HG03066 (cell line): ENCODE data around the gene FNDC5.

ENCODE experiments used
- ATAC-seq: cut with Tn5 transposase; IDR thresholded peaks from one replicate; pipeline ENCODE4 v1.9.1; 2021; ENCODE audit warnings: low read depth; ENCODE audit not compliant: unreplicated experiment

Gene FNDC5

DNA sequence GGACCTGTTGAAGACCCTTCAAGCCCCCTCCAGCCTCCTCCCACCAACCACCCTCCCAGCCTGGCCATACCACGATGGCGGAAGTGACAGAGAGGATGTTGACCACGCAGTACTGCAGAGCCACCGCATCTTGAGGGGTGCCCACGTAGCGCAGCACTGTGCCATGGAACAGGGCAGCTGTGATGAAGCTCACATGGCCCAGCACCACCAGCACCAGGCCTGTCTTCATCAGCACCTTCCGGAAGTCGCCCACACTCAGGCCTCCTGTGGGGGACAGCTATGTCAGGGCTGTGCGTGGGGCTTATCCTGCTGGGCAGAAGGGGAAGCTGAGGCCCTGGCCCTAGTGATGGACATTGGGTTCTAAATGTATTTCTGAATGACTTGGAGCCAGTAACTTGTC is 27.3 kb upstream of the FNDC5 start:
- ATAC-seq, result no peak

DNA sequence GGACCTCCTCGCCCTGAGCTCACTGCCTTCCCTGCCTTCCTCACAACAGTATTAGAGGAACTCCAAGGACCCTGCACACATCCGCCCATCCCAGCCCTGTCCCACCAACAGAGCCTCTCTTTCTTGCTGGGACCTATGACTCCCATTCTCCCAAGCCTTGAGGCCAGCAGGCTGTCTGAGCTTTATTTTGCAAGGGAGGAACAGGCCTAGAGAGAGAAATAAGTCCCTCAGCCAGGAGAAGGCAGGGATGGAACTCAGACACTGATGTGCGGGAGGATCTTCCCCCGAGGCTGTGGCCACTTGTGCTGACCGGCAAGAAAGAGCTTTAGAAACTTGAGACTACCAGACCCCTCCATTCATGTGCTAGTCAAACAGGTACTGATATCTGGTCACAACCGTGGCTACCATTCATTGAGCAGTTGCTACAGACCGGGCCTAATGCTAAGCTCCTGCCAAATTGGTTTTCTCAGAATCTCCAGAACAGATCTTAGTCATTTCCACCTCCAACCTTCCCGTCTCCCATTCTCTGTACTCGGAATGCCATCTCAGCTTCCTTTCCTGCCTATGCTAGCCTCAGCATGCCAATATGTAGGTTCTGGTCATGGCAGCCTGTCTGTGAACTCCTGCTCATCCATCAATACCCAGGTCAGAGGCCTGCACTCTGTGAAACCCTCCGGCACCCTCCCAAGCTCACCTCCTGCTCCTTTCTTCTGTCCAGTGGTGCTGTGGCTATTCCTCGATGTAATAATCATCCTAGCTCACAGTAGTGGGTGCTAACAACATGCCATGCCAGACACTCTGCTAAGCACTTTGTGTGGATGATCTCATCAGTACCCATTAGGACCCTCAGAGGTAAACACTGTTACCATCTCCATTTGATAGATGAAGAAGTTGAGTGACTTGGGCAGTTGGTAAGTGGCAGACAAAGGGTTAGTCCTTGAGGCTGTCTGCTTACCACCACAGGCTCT is 26.7 kb upstream of the FNDC5 start:
- no peak for ATAC-seq

DNA sequence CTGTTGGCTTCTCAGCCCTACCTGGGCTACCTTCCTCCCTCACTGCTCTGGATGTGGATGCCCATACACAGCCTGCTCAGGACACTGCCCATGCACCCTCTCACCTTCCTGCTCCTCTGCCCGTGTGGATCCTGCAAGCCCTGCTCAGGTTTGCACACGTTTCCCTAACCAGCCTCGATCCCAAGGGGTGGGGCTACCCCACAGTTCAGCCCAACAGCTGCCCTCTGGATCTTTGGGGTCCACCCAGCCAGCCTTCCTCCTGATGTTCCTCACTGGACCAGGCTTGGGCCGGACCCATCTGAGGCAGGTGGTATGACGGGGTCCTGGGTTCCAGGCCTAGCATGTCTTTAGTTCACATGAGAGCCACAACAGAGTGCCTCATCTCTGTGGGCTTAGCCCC is 25.7 kb upstream of the FNDC5 start:
- no peak for ATAC-seq

DNA sequence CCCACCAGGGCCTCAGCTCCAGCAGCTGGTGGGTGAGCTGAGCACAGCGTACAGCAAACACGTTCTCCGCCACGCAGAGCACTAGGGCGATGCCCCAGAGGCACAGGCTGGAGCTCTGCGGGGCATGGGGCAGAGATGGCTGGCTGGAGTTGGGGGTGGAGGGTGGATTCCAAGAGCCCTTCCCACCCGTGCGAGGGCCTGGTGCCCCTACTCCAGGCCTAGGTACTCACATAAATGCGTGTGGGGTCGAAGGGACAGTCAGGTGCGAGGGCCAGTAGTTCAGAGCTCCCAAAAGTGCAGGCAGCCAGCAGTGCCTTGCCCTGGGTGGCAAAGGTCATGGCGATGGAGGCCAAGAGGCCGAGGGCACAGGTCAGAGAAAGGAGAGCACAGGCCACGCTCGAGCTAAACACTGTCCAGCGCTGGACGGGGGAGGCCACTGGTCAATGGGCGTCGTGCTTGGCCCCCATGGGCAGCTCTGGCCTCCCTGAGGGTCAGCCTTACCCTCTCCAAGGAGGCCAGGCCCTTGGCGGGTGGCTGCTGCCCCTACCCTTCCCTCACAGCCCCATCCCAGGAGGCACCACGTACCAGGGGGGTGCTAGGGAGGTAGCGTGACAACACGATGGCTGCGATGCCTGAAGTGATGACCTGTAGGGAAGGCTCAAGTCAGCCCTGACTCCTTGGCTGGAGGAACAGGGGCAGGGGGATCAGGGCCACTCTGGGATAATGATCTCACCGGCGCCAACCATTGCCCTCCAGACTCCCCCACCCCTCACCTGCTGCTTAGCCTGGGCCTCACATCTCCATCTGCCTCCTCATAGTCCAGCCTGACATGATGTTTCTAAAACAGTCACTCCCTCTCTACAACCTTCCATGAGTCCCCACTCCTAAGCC is 24.9 kb upstream of the FNDC5 start:
- ATAC-seq, result no peak

DNA sequence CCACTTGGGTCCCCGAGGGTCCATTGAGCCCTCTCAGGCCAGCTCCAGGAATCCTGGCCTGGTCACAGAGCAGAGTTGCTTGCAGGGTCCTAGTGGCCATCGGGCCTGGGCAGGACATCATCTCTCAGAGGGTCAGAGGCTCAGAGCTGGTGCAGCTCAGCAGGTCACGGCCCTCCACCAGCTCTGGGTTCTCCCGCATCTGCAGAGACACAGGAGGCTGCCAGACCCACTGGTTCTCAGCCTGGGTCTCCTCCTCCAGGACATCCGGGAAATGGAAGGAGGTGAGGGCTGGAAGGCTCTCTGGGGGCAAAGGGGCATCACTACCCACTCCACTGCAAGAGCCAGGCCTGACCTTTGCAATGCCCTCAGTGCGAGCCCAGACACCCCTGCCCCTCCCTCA is 24.0 kb upstream of the FNDC5 start:
- ATAC-seq, result no peak

DNA sequence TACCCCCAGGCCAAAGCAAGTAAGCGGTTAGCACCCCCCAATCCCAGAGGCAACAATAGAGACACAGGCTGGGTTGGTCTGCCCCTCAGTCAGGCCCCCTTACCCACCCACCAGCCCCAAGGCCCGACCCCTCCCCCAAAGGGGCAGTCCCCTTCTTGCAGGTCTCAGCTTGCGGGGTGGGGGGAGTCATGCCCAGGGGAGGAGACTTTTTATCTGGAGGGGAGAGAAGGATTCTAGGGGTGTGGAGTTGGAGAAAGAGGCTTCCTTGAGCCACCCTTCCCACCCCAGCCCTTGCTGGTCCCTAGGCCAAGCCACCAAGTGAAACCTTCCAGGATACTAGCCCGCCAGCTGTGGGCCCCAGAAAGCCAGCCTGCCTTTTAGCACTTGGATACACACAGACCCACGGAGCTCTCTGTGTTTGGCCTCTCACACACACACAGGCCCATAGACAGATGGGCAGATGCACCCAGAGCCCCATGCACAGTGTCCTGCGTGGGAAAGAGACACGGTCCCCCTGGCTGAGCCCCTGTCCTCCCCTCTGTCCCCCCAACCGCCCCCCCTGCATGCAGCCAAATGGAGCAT is 23.4 kb upstream of the FNDC5 start:
- ATAC-seq, result no peak

DNA sequence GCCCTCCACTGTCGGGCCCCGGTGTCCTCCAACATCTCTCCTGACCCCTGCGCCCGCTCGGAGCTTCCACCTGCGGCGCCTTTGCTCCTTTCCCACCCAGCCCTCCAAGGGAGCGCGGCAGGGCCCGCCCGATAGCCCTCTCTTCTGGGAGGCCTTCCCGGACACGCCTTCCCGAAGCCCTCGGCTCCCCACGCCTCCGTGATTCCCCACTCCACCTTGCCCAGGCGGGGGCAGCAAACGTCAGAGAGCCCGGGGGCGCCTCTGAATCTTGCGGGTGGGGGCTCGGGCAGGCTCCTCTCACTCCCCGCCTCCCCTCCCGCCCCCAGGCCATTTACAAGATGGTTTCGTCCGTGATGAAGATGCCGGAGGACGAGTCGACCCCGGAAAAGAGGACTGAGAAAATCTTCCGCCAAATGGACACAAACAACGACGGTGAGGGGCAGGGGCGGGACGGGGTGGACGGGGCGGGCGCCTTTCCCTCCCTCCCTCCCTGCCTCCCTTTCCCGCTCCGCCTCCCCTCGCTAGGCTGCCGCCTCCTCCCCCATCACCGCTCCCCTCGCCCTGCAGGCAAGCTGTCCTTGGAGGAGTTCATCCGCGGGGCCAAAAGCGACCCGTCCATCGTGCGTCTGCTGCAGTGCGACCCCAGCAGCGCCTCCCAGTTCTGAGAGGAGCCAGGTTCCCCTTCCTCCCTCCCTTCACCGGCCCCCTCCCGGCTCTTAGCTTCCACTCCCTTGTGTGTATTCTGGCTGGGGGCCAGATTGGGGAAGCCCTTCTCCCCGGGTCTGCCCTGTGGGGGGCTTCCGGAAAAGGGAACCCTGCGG is 22.7 kb upstream of the FNDC5 start:
- ATAC-seq, result no peak

DNA sequence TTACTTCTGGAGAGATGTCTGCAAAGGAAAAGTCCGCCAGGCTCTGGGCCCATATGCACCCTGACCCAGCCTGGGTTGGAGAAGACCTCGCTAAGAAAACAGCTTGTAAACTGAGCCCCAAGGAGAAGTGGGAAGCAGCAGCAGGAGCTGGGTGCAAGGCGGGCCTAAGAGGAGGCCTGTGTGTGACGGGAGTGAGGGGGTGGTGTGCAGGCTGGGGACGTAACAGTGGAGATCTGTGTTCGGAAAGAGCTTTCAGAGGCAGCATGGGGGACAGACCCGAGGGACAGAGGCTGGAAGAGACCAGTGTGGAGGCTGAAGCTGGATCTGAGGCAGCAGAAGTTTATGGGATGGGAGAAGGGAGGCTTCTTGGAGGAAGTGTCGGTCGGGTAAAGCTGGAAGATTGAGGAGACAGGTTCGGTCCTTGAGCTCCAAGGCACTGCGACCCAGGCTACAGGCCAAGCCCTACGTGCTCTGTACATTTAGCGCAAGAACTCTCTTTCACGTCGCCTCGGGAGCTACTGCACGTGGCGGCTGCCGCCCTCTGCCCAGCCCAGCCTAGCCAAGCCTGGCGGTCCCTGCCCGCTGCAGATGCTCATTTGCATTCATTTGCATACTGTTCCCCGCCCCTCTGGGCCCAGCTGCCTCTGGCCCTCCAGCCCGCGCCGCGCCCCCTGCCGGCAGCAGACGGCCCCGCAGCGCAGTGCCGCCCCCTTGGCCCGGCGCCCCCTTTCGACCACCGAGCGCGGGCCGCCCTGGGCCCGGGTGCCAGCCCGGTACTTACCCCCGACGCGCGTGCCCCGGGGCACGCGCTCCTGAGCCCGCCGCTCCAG is 21.9 kb upstream of the FNDC5 start:
- no peak for ATAC-seq

DNA sequence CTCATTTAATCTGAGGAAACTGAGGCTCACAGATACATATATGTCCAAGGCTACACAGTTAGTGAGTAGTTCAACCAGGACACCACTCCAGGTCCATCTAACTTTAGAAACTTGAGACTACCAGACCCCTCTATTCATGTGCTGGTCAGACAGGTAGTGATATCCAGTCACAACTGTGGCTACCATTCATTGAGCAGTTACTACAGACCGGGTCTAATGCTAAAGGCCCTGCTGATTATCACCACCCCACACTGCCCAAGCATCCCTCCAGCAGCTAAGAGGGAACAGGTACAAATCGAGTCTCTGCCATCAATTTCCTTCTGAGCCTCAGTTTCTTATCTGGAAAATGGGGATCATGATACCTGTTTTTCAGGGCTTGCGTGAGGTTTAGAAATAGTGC is 20.9 kb upstream of the FNDC5 start:
- ATAC-seq, result no peak

DNA sequence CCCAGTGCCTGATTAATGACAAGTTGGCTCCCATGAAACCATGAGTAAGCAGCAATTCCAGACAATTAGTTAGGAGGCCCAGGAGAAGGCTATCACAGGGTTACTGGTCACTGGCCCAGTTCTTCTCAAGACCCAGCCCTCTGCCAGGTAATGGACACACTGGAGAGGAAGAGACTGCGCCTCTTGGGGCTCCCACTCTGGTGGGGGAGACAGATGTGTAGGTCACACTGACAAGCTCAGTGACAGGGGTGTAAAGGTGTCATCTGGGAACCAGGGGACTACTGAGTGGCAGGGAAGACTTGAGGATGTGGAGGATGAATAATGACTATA is 20.5 kb upstream of the FNDC5 start:
- ATAC-seq, result no peak

DNA sequence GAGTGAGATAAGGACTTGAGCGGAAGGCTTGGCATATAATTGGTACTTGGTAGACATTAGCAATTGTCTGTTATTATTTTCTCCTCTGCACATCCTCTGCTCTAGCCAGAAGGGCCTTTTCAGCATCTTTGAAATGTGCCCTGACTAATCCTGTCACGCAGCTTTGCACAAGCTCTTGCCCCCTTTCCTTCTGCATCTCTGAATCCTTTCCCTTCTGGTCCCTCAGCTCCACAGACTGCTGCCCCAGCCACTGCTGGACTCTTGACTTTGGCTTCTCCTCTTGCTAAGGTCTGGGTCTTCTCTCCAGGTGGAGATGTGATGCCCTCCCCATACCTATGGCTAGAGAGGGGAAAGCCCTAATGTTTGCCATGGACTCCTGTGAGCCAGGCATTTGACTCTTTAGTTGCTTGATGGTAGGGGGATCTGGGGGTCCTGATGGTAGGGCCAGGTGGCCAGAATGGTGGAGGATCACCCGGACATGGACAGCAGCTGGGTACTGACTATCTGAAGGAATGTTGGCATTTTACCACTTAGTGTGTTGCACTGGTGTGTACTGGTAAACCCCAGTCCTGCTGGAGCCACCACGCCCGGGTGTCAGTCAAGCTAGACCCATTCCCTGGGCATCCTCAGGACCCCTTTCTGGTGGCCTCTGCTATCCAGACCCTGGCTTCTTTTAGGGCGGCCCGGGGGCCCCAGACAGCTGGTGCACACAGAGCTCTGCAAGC is 20.0 kb upstream of the FNDC5 start:
- no peak for ATAC-seq

DNA sequence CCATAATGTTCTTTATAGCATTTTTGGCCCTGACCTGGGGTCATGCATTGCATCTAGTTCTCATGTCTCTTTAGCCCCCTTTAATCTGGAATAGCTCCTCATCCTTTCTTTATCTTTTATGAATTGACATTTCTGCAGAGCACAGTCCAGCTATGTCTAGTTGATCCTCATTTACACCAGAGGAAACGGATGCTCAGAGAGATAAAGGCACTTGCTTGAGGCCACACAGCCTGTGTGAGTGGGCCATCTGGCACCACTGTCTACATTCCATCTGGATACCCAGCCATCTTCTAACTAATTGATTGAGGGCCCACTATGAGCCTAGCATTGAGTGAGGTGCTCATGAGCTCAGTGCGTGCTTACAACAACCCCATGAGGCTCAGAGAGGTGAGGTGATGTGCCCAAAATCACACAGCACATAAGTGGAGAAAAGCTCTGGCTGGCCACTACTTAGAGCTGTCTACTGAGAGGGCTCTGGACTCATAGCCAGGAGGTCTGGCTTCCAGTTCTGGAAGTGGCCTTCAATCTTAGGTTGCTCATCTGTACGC is 19.1 kb upstream of the FNDC5 start:
- ATAC-seq, result no peak

DNA sequence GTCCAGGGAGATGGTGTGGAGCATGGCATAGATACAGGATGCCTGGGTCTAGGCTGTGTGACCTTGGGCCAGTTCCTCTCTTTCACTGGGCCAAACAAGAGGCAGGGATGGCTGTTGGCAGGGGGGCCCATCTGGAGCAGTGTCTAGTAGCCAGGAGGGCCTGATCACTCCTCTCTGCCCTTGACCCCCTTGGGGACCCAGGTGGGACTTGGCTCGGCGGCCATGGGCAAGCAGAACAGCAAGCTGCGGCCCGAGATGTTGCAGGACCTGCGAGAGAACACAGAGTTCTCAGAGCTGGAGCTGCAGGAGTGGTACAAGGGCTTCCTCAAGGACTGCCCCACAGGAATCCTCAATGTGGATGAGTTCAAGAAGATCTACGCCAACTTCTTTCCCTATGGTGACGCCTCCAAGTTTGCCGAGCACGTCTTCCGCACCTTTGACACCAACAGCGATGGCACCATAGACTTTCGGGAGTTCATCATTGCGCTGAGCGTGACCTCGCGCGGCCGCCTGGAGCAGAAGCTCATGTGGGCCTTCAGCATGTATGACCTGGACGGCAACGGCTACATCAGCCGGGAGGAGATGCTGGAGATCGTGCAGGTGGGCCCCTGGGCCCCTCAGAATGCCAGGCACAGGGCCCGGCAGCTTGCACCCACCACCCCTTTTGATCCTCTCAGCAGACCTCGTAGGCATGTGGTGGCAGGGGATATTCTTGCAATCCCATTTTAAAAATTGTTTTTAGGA is 18.1 kb upstream of the FNDC5 start:
- ATAC-seq, result no peak

DNA sequence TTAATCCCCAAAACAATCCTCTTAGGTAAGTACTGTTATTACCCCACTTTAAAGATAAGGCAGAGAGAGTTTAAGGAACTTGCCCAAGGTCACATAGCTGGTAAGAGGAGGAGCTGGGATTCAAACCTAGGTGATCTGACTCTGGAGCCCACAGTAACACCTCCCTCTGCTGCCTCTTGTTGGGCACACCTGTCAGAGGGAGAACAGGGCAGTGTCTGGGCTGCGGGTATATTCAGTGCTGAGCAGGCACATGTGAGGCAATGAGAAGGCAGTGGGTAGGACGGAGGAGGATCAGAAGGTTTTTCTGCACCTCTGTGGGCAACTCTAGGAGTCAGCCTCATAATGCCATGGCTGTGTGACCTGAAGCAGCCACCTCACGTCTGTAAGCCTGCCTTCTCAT is 17.4 kb upstream of the FNDC5 start:
- no peak for ATAC-seq

DNA sequence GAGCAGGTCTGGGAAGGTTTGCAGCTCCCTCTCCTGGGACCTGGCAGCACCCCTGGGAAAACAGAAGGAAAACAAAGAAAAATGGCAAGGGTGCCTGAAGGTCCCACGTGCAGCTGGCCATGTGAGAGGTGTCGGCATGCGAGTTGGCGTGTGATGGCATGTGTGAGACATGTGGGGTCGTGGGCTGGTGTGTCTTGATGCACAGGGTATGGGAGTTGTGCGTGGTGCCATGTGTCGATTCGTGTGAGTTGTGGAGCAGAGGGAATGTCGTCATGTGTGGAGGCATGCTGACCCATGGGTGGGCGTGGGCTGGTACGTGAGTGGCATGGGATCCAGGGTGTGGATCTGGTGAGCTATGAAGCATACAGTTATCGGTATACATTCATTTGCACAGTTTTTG is 16.9 kb upstream of the FNDC5 start:
- no peak for ATAC-seq

DNA sequence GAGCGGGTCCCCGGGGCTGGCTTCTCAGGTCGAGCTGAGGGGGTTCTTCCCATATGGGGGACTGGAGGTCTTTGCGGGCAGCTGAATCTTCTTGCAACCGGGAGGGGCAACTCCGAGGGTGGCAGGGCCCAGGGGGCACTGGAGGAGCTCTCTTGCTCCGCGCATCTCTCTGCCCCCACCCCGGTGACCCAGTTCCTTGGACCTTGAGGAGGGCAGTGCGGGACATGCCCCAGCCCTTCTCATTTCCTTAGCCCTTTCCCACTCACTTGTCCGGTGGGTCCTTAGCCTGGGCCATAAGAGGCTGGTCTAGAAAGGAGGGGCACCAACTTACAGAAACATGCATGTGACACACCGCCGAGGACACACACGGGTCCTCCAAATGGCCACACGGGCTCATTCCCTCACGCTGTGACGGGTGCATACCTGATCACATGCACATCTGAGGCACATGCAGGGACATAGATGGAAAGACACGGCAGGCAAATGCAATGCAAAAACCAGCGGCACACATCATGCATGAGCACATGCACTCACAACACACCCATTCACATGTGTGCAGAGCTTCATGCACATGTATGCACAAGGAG is 16.2 kb upstream of the FNDC5 start:
- ATAC-seq, result no peak

DNA sequence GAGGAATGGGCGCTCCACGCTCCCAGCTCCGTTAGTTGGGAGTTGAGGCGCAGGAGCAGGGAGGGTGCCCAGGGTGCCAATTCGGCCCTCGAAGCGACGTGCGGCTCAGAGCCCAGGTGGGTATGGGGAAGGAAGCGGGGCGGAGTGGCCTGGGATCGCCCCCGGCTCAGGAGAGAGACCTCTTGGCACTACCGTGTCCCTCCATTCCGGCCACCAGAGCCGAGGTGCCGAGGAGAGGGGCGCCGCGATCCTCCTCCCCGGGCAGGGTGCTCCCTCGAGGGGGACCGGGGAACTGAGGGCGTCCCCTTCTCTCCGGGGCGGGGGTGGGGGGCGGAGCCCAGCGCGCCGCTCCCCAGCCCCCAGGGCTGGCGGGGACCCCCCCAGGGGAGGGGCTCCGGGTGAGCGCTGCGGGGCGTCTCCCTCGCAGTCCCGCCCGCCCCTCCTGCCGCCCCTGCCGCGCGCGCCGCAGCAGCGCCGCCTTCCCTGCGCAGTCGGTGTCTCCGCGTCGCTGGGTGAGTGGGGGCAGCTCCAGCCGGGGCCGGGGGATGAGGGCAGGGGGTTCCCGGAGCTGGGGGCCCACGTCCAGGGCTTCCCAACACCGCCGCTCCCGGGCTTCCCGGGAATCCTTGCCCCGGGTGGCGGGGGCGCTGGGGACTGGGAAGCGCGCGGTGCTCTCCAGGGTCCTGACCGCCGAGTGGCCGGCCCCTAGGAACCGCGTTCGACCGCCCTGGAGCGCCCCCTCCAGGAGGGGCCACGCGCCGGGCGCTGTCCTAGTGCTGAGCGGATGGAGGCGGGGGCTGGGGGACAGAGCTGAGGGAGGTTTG is 15.5 kb upstream of the FNDC5 start, which contains the start of gene HPCA:
TSS of gene HPCA (plus strand) at position 488 of the 824 bp plus-strand sequence. CDS start 2,408 bp downstream, outside the sequence.
- no peak for ATAC-seq
